ENCODE data around the gene ARHGAP11A.

Gene ARHGAP11A

DNA sequence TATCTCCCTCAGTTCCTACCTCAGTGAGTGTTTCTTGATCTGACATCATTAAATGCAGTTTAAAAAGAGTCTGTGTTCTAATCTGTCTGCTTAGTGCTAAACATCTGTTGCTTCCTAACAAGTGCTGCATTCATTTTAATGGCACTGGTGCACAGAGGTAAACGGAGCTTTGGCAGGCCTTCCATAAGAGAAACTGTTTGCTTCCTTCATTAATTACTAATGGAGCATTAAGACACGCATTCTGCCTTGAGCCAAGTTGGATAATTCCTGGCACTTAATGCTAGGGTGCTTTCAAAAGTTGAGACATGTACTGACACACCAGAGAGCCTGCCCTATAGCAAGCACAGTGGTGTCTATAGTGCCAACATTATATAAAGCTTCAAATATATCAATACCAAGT lies 60.9 kb downstream of the ARHGAP11A start:
- Histone ChIP-seq H3K36me3 (ENCODE audit: control insufficient read depth, insufficient read depth, low read length) (no peaks in the 10 kb centered on the region), H3K9me3 (ENCODE audit: control insufficient read depth, low read length) (no peaks in the 10 kb centered on the region), H3K4me3 (ENCODE audit: low read length) (no peak overlapping the region), H3K4me1 (ENCODE audit: control insufficient read depth, insufficient read depth, low read length) (no peaks in the 10 kb centered on the region), H3K27me3 (ENCODE audit: control insufficient read depth, insufficient read depth, low read length) (no peaks in the 10 kb centered on the region), H3K9ac (ENCODE audit: low read length) (no peak overlapping the region)

DNA sequence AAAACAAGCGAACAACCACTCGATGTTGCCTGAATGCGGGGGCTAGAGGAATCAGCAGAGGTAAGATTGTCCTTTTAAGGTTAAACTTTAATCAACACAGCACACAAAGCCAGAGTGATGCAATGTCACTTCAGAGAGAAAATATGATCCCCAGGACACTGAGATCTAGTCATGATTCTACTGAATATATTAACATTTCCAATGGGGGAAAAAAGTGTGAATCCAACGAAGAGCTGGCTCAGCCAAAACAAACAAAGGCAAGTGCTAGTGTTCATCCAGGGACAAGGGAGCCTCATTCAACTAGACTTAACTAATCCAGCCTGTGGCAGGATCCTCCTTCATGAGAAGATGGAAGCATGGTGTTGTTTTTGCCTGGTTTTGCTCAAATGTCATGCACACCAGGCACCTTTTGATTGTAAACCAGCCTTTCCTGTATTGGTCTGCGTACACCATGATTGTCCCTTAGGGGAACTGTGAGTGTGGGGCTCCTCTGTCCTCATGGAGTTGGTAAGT lies 62.0 kb downstream of the ARHGAP11A start:
- Histone ChIP-seq H3K9ac (ENCODE audit: low read length) (no peak overlapping the region), H3K36me3 (ENCODE audit: control insufficient read depth, insufficient read depth, low read length) (no peaks in the 10 kb centered on the region), H3K9me3 (ENCODE audit: control insufficient read depth, low read length) (no peaks in the 10 kb centered on the region), H3K27me3 (ENCODE audit: control insufficient read depth, insufficient read depth, low read length) (no peaks in the 10 kb centered on the region), H3K4me1 (ENCODE audit: control insufficient read depth, insufficient read depth, low read length) (no peaks in the 10 kb centered on the region), H3K4me3 (ENCODE audit: low read length) (no peak overlapping the region)

DNA sequence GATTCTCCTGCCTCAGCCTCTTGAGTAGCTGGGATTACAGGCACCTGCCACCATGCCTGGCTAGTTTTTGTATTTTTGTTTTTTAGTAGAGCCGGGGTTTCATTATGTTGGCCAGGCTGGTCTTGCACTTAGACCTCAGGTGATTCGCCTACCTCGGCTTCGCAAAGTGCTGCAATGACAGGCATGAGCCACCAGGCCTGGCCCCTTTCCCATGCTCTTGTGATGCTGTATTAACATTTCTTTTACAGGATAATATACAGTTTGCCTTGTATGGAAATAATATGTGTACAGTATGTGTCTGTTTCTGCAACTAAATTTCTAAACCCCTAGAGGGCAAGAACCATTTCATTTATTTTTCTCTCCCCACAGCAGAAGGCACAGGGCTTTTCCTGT lies 64.0 kb downstream of the ARHGAP11A start:
- Histone ChIP-seq H3K27me3 (ENCODE audit: control insufficient read depth, insufficient read depth, low read length) (no peaks in the 10 kb centered on the region), H3K4me1 (ENCODE audit: control insufficient read depth, insufficient read depth, low read length) (no peaks in the 10 kb centered on the region), H3K4me3 (ENCODE audit: low read length) (no peak overlapping the region), H3K36me3 (ENCODE audit: control insufficient read depth, insufficient read depth, low read length) (no peaks in the 10 kb centered on the region), H3K9ac (ENCODE audit: low read length) (no peak overlapping the region), H3K9me3 (ENCODE audit: control insufficient read depth, low read length) (no peaks in the 10 kb centered on the region)

DNA sequence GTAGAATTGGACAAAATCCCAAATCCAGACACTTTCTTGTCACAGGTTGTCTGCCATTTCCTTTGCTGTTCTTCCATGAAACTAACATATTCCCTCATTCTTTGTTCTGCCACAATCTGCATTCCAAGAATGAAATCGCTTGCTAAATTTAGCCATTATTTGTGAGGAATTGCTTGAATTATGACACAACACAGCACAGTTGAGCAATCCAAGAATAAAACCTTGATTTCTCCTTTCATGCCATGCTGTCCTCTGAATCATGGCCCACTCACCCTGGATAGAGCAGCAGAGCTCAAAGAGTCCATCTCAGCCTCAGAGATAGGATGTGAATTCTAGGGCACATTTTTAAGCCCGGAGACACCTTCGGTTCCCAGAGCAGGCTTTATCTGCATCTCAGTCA lies 67.3 kb downstream of the ARHGAP11A start:
- Histone ChIP-seq H3K27me3 (ENCODE audit: control insufficient read depth, insufficient read depth, low read length) (no peaks in the 10 kb centered on the region), H3K9ac (ENCODE audit: low read length) (no peak overlapping the region), H3K9me3 (ENCODE audit: control insufficient read depth, low read length) (no peaks in the 10 kb centered on the region), H3K4me1 (ENCODE audit: control insufficient read depth, insufficient read depth, low read length) (no peaks in the 10 kb centered on the region), H3K36me3 (ENCODE audit: control insufficient read depth, insufficient read depth, low read length) (no peaks in the 10 kb centered on the region), H3K4me3 (ENCODE audit: low read length) (no peak overlapping the region)

DNA sequence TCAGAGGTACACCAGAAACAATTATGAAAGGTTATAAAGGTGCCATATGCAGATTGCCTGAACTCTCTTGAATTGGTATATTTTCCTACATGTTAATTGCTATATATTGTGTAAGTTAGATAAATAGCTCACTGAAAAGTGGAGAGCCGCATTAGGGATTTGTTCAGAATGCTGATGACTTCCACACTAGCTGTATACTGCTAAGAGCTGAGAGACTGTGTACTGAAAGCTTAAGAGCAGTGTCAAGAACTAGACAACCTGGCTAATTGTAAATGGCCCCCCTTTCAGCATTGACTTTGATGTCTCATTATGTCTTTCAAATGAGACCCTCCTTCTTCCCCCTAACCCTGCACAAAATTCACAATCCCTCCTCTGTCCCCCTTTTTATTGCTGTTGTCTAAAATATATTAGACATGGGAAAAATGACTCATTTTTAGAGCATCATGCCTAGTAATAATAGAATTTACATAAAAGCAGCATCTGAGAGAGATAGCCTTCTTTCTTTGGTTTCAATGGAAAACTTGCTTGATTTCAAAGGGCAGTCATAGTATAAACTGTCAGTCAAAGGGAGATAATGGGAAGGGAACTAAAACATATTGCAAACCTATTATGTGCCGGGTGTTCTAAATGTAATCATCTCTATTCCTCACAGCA lies 67.8 kb downstream of the ARHGAP11A start:
- Histone ChIP-seq H3K4me1 (ENCODE audit: control insufficient read depth, insufficient read depth, low read length) (peaks cover 3% of the 10 kb centered on the region), H3K27me3 (ENCODE audit: control insufficient read depth, insufficient read depth, low read length) (no peaks in the 10 kb centered on the region), H3K9ac (ENCODE audit: low read length) (no peak overlapping the region), H3K36me3 (ENCODE audit: control insufficient read depth, insufficient read depth, low read length) (no peaks in the 10 kb centered on the region), H3K4me3 (ENCODE audit: low read length) (no peak overlapping the region), H3K9me3 (ENCODE audit: control insufficient read depth, low read length) (no peaks in the 10 kb centered on the region)

DNA sequence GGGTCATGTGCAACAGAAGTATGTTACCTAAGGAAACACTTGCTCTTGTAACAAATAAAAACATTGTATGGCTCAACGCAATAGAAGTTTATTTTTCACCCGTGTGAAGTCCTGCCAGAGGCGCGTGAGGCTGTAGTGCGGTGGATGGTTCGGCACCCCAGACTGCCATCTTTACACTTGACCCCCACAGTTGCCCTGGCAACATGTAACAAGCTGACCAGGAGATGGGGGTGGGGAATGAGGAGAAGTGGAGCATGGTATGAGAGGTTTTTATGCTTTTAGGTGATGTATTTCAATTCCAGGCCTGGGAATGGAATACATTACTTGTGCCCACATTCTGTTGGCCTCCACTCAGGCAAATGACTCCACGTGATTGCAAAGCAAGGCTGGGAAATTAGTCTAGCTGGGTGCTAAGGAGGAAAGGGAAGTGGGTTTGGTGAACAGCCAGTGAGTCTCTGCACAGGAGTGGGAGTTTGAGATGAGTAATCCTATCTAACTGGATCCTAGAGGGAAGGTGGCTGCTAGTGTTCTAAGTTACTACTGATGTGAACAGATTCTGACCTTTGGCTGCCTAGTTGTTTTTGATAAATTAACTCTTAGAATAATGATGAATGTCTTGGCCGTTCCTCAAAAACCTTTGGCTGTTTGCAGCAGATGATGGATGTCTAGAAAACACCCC lies 68.7 kb downstream of the ARHGAP11A start:
- peaks cover 6% of the 10 kb centered on the region for H3K4me1 ChIP-seq (ENCODE audit: control insufficient read depth, insufficient read depth, low read length)
- H3K9me3 ChIP-seq (ENCODE audit: control insufficient read depth, low read length), result no peaks in the 10 kb centered on the region
- no peak overlapping the region for H3K9ac ChIP-seq (ENCODE audit: low read length)
- no peak overlapping the region for H3K4me3 ChIP-seq (ENCODE audit: low read length)
- H3K36me3 ChIP-seq (ENCODE audit: control insufficient read depth, insufficient read depth, low read length), result no peaks in the 10 kb centered on the region
- H3K27me3 ChIP-seq (ENCODE audit: control insufficient read depth, insufficient read depth, low read length), result no peaks in the 10 kb centered on the region

DNA sequence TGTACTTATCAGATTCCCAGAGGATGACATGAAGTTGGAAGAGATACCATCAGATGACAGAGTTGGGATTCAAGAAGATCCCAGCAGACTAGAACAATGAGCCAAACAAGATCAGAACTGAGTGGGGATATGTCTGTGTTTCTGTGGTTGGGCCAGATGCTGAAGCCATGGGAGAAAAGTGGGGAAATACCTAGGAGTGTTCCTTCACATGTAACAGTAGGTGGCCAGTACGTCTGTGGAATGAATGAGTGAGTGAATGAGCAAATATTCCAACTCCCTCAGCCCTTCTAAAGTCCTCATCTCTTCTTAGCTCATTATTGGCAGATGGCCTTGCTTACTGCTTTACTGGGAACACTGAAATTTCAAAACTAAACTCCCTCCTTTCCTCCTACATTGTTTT lies 70.3 kb downstream of the ARHGAP11A start:
- no peaks in the 10 kb centered on the region for H3K9me3 ChIP-seq (ENCODE audit: control insufficient read depth, low read length)
- peaks cover 6% of the 10 kb centered on the region for H3K4me1 ChIP-seq (ENCODE audit: control insufficient read depth, insufficient read depth, low read length)
- no peak overlapping the region for H3K4me3 ChIP-seq (ENCODE audit: low read length)
- no peaks in the 10 kb centered on the region for H3K36me3 ChIP-seq (ENCODE audit: control insufficient read depth, insufficient read depth, low read length)
- no peaks in the 10 kb centered on the region for H3K27me3 ChIP-seq (ENCODE audit: control insufficient read depth, insufficient read depth, low read length)
- no peak overlapping the region for H3K9ac ChIP-seq (ENCODE audit: low read length)

DNA sequence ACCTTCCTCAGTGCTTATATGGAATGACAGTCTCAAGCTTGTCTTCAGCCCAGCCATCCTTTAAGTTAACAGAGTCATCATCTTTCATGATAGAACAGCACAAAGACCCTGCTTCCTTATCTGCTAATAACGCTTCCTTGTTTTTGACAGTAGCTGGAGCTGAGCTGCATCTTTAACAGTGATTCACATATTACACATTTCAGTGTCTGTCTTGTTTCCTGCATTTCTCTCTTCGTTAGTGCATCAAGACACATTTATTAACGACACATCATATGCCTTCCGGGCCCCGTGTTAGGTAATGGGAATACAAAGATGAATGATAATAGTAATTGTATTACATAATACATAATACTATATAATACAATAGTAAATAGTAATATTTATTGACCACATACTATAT lies 72.3 kb downstream of the ARHGAP11A start:
- Histone ChIP-seq H3K36me3 (ENCODE audit: control insufficient read depth, insufficient read depth, low read length) (no peaks in the 10 kb centered on the region), H3K4me1 (ENCODE audit: control insufficient read depth, insufficient read depth, low read length) (peaks cover 6% of the 10 kb centered on the region), H3K9ac (ENCODE audit: low read length) (no peak overlapping the region), H3K9me3 (ENCODE audit: control insufficient read depth, low read length) (no peaks in the 10 kb centered on the region), H3K27me3 (ENCODE audit: control insufficient read depth, insufficient read depth, low read length) (no peaks in the 10 kb centered on the region), H3K4me3 (ENCODE audit: low read length) (no peak overlapping the region)

DNA sequence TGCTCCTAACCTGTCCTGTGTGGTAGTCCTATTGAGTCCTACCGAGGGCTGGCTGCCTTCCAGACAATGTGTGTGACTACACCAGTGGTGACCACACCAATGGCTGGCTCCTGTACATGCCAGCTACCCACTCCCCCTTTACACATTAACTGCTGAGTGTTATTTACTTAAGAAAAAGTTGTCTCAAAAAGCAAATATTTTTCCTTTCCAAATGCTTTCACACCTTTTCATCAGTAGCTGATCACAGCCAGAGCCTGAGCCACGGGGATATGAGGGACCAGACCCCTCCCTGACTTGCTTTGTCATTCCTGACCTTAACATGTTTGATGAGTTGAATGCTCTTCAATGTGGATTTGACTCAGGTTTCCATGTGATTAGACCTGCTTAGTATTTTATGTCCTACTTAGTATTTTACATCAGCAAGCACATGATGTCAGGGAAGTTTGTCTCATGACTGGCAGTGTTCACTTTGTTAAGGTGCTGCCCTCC lies 72.9 kb downstream of the ARHGAP11A start:
- no peak overlapping the region for H3K4me3 ChIP-seq (ENCODE audit: low read length)
- H3K36me3 ChIP-seq (ENCODE audit: control insufficient read depth, insufficient read depth, low read length), result no peaks in the 10 kb centered on the region
- no peak overlapping the region for H3K9ac ChIP-seq (ENCODE audit: low read length)
- no peaks in the 10 kb centered on the region for H3K9me3 ChIP-seq (ENCODE audit: control insufficient read depth, low read length)
- peaks cover 6% of the 10 kb centered on the region for H3K4me1 ChIP-seq (ENCODE audit: control insufficient read depth, insufficient read depth, low read length)
- H3K27me3 ChIP-seq (ENCODE audit: control insufficient read depth, insufficient read depth, low read length), result no peaks in the 10 kb centered on the region
